Midbrain (tissue), 1 donor: ENCODE results near the gene OR10W1.

Experiments used
- DNase-seq: peaks from one replicate; lab custom pipeline; 2025; lab: John Stamatoyannopoulos, UW

The OR10W1 gene, protein sequence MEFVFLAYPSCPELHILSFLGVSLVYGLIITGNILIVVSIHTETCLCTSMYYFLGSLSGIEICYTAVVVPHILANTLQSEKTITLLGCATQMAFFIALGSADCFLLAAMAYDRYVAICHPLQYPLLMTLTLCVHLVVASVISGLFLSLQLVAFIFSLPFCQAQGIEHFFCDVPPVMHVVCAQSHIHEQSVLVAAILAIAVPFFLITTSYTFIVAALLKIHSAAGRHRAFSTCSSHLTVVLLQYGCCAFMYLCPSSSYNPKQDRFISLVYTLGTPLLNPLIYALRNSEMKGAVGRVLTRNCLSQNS

DNA sequence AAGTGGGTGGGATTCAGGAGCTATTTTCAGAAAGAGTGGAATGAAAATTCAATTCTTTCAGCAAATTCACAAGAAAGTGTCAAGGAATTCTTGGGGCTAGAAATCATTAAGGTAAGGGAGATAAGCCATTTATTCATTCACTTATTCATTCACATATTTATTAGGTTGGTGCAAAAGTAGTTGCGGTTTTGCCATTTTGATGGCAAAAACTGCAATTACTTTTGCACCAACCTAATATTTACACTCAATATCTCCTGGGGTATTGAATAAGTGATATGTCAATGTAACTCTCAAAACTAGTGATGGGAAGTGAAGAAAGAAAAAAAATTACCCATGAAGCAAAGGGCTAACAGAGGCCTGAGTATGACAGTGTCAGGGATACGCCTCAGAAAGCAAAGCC lies at the start of gene OR10W1:
Gene OR10W1 (minus strand): TSS at position 119 of the 400 bp plus-strand sequence. CDS start 402 bp downstream, outside the sequence.
- DNase-seq = no peak

DNA sequence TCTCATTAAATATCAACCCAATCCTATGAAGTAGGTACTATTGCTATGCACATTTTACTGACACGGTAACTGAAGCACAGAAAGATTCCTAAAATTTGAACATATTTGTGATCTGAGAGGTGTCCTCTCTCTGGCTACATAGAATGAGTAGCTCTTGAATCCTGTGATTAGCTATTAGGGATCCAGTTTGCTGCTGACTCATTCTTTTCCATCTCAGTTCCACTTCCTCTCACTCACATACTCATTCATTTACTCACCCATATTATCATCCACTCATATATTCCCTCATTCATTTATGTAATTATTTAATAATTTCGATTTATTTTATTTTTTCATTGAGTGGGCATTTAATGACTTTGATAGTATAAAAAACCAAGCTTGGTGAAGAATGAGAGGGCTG lies 48.1 kb upstream of the OR10W1 start:
- no peak for DNase-seq

DNA sequence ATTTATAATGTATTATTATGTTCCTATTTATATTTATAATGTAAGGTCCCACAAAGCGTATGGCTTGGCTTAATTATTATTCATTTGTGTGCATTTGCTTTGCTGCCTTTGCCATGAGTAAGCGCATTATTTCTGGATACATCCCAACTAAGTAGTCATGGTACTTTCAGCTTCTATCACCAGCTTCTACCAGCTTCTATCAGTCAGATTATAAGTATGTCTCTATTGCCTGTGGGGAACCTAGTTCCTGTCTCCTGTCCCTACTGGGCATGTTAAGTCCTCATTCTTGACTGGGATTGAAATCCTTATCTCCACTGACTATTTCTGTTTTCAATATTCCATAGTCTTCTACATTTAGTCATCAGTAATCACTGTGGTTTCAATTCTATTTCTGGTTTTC lies 33.5 kb upstream of the OR10W1 start:
- DNase-seq = no peak

DNA sequence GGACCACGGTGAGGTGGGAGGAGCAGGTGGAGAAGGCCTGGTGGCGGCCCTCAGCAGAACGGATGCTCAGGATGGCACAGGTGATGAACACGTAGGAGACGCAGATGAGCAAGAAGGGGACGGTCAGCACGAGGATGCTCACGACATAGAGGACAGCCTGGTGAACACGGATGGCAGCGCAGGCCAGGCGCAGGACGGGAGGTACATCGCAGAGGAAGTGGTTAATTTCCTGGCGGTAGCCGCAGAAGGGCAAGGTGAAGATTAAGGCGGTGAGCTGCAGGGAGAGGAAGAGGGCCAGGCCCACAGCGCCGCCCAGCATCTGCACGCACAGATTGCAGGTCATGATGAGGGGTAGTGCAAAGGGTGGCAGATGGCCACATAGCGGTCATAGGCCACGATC lies 24.0 kb upstream of the OR10W1 start:
- no peak for DNase-seq

DNA sequence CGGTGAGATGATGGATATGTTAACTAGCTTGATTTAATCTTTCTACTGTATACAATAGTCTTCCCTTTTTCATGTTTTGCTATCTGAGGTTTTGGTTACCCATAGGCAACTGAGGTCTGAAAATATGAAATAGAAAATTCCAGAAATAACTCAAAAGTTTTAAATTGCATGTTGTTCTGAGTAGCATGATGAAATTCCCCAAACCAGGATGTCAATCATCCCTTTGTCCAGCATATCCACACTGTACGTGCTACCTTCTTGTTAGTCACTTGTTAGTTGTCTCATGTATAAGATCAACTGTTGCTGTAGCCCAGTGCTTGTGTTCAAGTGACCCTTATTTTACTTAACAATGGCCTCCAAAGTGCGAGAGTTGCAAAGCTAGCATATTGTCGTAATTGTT lies 21.2 kb upstream of the OR10W1 start:
- no peak for DNase-seq

DNA sequence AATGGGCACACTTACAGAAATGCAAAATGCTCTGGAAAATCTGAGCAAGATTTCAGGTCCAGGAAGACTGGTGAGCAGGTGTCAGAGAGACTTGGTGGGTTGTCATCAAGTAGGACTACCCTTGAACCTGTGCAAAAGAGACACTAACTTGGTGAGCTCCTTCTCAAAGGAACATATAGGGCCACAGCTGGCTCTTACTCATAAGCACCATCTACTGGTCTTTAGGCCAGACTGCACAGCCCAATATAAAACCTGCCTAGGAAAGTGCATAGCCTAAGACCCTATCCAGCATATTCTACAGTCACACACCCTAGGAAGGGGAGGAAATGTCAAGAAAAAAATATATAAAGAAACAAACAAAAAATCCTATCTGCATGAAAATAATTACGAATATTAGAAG lies 18.2 kb upstream of the OR10W1 start:
- no peak for DNase-seq

DNA sequence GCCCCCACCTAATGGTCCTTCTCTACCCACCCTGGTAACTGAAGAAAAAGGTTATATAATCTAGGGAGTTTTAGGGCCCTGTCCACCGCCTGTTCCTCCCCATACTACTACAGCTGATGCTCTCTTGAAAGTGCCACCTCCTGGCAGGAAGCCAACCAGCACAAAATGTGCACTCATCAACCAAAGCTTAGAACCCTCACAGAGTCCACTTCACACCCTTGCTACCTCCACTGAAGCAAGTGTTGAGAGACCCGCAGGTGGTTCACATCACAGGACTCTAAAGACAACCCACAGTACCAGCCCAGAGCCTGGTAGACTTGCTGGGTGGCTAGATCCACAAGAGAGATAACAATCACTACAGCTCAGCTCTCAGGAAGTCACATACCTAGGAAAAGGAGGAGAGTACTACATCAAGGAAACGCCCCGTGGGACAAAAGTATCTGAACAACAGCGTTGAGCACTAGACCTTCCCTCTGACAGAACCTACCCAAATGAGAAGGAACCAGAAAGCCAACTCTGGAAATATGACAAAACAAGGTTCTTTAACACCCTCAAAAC lies 17.5 kb upstream of the OR10W1 start:
- no peak for DNase-seq

DNA sequence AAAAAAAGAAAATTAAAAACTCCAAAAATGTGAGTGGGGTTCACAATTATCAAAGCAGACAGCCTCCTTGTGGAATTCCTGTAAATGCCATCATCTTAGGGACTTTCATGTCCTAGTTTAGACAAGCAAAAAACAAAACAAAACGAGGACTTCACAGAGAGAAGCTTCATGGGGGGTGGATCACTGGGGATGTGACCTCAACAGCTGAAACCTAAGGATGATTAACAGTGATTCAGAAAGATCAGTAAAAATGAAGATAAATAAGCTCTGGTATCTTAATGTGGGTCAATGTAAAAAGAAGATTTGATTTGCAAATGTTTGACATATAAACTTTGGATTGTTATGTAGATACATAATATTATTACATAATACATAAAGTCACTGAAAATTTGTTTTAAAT lies 8.1 kb upstream of the OR10W1 start:
- DNase-seq = no peak

DNA sequence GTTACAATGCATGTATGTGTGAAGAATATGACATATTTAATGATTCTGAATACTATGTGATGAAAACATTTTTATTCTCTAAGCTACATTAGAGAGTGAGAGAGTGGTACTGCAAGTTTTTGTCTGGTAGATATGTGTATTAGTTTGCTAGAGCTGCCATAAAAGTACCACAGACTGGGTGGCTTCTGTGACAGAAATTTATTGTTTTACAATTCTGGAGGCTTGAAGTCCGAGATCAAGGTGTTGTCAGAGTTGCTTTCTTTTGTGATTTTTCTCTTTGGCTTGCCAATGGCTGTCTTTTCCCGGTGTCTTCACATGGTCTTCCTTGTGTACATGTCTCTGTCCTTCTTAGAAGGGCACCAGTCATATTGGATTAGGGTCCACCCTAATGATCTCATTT lies 6.9 kb upstream of the OR10W1 start:
- DNase-seq = no peak

DNA sequence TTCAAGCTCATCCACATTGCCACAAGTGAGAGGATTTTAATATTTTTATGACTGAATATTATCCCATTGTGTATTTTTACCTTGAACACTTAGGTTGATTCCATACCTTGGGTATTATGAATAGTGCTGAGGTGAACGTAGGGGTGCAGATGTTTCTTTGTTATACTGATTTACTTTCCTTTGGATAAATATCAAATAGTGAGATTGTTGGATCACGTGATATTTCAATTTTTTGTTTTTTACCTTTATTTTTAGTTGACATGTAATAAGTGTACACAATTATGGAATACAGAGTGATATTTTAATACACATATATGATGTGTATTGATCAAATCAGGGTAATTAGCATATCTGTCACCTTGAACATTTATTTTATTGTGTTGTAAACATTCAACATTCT lies 8.1 kb downstream of the OR10W1 start:
- no peak for DNase-seq

DNA sequence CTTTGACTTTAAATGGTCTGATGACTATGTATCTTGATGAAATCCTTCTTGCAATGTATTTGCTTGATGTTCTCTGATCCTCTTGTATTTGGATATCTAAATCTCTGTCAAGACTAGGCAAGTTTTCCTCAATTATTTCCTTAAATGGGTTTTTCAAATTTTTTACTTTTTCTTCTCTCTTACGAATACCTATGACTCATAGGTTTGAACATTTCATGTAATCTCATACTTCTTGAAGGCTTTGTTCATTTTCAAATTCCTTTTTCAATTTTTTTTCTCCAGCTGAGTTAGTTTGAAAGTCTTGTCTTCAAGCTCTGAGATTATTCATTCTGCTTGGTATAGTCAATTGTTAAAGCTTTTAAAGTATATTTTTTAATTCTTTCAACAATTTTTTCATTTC lies 13.1 kb downstream of the OR10W1 start:
- no peak for DNase-seq

DNA sequence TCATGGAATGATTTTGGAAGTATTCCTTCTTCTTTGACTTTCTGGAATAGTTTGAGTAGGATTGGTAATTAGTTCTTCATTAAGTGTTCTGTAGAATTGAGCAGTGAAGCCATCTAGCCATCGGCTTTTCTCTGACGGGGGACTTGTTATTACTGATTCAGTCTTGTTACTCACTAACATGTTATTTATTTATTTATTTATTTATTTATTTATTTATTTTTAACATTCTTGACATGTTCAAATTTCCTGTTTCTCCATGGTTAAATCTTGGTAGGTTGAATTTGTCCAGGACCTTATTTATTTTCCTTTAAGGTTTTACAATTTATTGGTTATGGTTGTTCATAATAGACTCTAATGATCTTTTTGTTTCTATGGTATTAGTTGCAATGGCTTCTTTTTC lies 24.1 kb downstream of the OR10W1 start:
- no peak for DNase-seq

DNA sequence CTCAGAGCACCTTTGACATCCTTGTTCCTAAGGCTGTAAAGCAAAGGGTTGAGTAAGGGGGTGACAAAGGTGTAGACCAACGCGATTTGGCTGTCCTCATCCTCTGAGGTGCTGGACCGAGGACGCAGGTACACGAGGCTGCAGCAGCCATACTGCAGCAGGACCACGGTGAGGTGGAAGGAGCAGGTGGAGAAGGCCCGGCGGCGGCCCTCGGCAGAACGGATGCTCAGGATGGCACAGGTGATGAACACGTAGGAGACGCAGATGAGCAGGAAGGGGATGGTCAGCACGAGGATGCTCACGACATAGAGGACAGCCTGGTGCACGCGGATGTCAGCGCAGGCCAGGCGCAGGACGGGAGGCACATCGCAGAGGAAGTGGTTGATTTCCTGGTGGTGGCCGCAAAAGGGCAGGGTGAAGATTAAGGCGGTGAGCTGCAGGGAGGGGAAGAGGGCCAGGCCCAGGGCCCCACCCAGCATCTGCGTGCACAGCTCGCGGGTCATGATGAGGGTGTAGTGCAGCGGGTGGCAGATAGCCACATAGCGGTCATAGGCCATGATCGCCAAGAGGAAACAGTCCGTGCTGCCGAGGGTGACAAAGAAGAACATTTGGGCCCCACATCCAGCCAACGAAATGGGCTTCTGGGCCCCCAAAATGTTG lies 40.0 kb downstream of the OR10W1 start:
- DNase-seq = no peak

DNA sequence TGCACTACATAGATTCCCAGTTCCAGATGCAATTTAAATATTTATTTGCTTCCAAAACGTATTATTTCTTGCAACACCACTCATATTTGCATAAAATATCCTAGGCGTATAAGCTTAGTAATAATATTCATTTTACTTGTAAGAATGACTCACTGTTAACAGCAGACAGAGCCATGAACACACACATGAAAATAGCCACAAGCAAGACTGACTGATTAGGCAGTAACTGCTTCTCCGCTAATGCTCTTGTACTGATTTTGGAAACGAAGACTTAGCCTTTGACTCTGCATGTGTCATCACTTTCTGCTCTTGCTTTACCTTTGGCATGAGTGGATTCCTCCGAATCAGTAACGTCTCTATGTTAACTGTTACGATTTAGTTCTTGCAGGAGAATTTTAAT lies 45.3 kb downstream of the OR10W1 start:
- no peak for DNase-seq
